ENCODE measurements around the gene ALG5. TPM values are rescaled to one million over a fixed set of nuclear protein-coding genes. Genes with fewer than 3 reads are reported as not detected.

The ALG5 gene
- total RNA-seq, 1 experiment from 2014 or later: 32.2 TPM

GRCh38 chr13:37047846-37048245 is 48.7 kb upstream of the ALG5 start:
- Histone ChIP-seq H3K9me2 (ENCODE audit: insufficient read depth) (no peaks in the 10 kb centered on the region), H3K27me3 (ENCODE audit: insufficient read depth, low read length) (no peaks in the 10 kb centered on the region), H3K4me1 (ENCODE audit: control insufficient read depth in 1 of 2, insufficient read depth in 2 of 2, low read length in 2 of 2) (no peaks in the 10 kb centered on the region), H3K4me3 (replicated peaks in 1 of 2; ENCODE audit: low read depth in 1 of 2, low read length in 2 of 2) (no peak overlapping the region), H2AFZ (ENCODE audit: low read depth, low read length, poor library complexity, severe bottlenecking) (no peak overlapping the region), H3K27ac (ENCODE audit: low read depth, low read length) (no peak overlapping the region), H3K9me3 (ENCODE audit: control insufficient read depth in 1 of 2, insufficient read depth in 1 of 2, low read depth in 1 of 2, low read length in 2 of 2) (no peaks in the 10 kb centered on the region), H3K9ac (ENCODE audit: low read length) (no peak overlapping the region), H3K4me2 (ENCODE audit: low read length) (no peak overlapping the region), H3K36me3 (ENCODE audit: control insufficient read depth in 1 of 2, insufficient read depth in 2 of 2, low read length in 2 of 2) (peaks cover 20 to 43% of the 10 kb centered on the region in 2 experiments; a peak in 3 of 4 replicates), H4K20me1 (ENCODE audit: insufficient read depth) (peaks cover 15% of the 10 kb centered on the region; the same call in 1 of the 2 replicates), H3K79me2 (ENCODE audit: insufficient read depth, low read length) (peaks cover 71% of the 10 kb centered on the region)
- no TSS peak for BruUV-seq (replicated peaks)
- POLR2A ChIA-PET: no interaction called here
- DNase-seq (ENCODE audit: low read depth, low spot score) (no peak), ATAC-seq (no peak)
- CTCF ChIA-PET: no interaction called here
- intact Hi-C loops (cut with micrococcal nuclease): loop anchor here (5.0 kb wide), 1 partner anchor 36 kb away; no protein-coding TSS in a partner anchor
- RAD21 ChIA-PET (ENCODE audit: low non-redundant PET in 1 of 2, low total read pairs in 2 of 2, uncharacterized antibody in 2 of 2, unreplicated experiment in 2 of 2): no interaction called here
- TF ChIP-seq CBX3 (IDR thresholded peaks at IDR 0.05; ENCODE audit: low read depth) (no peak), EGR1 (IDR thresholded peaks at IDR 0.05; ENCODE audit: low read depth) (no peak), ZFX (IDR thresholded peaks at IDR 0.05) (no peak), SP1 (IDR thresholded peaks at IDR 0.05; ENCODE audit: low read depth) (no peak), JUND (IDR thresholded peaks at IDR 0.05) (no peak), RAD21 (IDR thresholded peaks at IDR 0.05; ENCODE audit: low read depth) (no peak), POLR2AphosphoS5 (IDR thresholded peaks at IDR 0.05; ENCODE audit: low read depth, low read length) (no peak), SRF (IDR thresholded peaks at IDR 0.05; ENCODE audit: low read depth) (no peak), TCF7L2 (IDR thresholded peaks at IDR 0.05; ENCODE audit: borderline replicate concordance, extremely low read depth, insufficient read depth, insufficient read length) (no peak), YY1 (IDR thresholded peaks at IDR 0.05; ENCODE audit: extremely low read depth, insufficient replicate concordance, low read depth, low read length) (no peak), SIN3A (IDR thresholded peaks at IDR 0.05; ENCODE audit: low read depth) (no peak), CEBPB (IDR thresholded peaks at IDR 0.05; ENCODE audit: low read depth) (no peak)
- TF ChIP-seq, protein P1, sequence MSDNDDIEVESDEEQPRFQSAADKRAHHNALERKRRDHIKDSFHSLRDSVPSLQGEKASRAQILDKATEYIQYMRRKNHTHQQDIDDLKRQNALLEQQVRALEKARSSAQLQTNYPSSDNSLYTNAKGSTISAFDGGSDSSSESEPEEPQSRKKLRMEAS (IDR thresholded peaks at IDR 0.05): no peak
- TF ChIP-seq, protein P2, sequence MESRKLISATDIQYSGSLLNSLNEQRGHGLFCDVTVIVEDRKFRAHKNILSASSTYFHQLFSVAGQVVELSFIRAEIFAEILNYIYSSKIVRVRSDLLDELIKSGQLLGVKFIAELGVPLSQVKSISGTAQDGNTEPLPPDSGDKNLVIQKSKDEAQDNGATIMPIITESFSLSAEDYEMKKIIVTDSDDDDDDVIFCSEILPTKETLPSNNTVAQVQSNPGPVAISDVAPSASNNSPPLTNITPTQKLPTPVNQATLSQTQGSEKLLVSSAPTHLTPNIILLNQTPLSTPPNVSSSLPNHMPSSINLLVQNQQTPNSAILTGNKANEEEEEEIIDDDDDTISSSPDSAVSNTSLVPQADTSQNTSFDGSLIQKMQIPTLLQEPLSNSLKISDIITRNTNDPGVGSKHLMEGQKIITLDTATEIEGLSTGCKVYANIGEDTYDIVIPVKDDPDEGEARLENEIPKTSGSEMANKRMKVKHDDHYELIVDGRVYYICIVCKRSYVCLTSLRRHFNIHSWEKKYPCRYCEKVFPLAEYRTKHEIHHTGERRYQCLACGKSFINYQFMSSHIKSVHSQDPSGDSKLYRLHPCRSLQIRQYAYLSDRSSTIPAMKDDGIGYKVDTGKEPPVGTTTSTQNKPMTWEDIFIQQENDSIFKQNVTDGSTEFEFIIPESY (IDR thresholded peaks at IDR 0.05; ENCODE audit: extremely low read depth, insufficient replicate concordance, low read length): no peak
